A549 (cell line): ENCODE measurements around the gene DGCR2. TPM values are rescaled to one million over a fixed set of nuclear protein-coding genes. Genes with fewer than 3 reads are reported as not detected.

ENCODE experiments used
- ATAC-seq, 2 experiments: fragments of 200-7000 bp in 1 of 2; fragments of >200 bp in 1 of 2; cut with Nextera tagmentation in 1 of 2; cut with Tn5 transposase in 1 of 2; 3 replicates each; pipeline versions ENCODE4 v1.8.0 to v1.9.1; 2018 to 2020; ENCODE audit warnings: mild to moderate bottlenecking in 1 of 2, moderate library complexity in 1 of 2
- CTCF ChIA-PET: fragments of 300-600 bp; sonication (Branson Sonifier 250); formaldehyde crosslinking; extraction: SDS; loops from one replicate; lab custom pipeline; 2021; ENCODE audit warnings: antibody characterized with exemption, inconsistent platforms; lab: Yijun Ruan, JAX
- POLR2A ChIA-PET: fragments of 350-600 bp; formaldehyde crosslinking; extraction: SDS; loops from one replicate; lab custom pipeline; 2021; ENCODE audit warnings: antibody characterized with exemption, inconsistent platforms; lab: Yijun Ruan, JAX
- DNase-seq, 2 experiments: peaks; one replicate each; pipeline versions ENCODE4 v3.0.0 to v3.0.0-alpha.2; 2011 to 2016; ENCODE audit warnings: low read depth in 1 of 2, low spot score in 1 of 2
- FAIRE-seq: peaks from 2 replicates; lab custom pipeline; 2011; peaks lifted over from hg19 to GRCh38; lab: Jason Lieb, UNC
- H3K27ac ChIP-seq, 2 experiments: fragments of >200 bp; sonication (Bioruptor Twin); formaldehyde crosslinking; 3 replicates each; pipeline ENCODE4 v1.5.1; 2016 to 2017
- H3K4me1 ChIP-seq: fragments of >200 bp; sonication (Bioruptor Twin); formaldehyde crosslinking; 3 replicates; pipeline ENCODE4 v1.6.1; 2016
- H3K4me2 ChIP-seq: fragments of >200 bp; sonication (Bioruptor Twin); formaldehyde crosslinking; 3 replicates; pipeline ENCODE4 v1.6.1; 2016
- H3K4me3 ChIP-seq: fragments of >200 bp; sonication (Bioruptor Twin); formaldehyde crosslinking; 3 replicates; pipeline ENCODE4 v1.5.1; 2016
- H3K9me3 ChIP-seq: fragments of >200 bp; sonication (Bioruptor Twin); formaldehyde crosslinking; 3 replicates; pipeline ENCODE4 v1.6.1; 2016
- E2F6 ChIP-seq: IDR thresholded peaks from 2 replicates; pipeline ENCODE4 v1.6.1; 2012; ENCODE audit warnings: low read depth, borderline replicate concordance
- EP300 ChIP-seq, 2 experiments: fragments of >200 bp; sonication (Bioruptor Twin); formaldehyde crosslinking; IDR thresholded peaks; 2 replicates in 1 of 2; 3 replicates in 1 of 2; pipeline ENCODE4 v1.6.1; 2016 to 2017
- FOXS1 ChIP-seq: fragments of 250-450 bp; sonication (Bioruptor Pico); IDR thresholded peaks from 2 replicates; pipeline ENCODE4 v1.5.0; 2020; ENCODE audit warnings: mild to moderate bottlenecking, moderate library complexity
- HES2 ChIP-seq: fragments of >200 bp; sonication (Bioruptor Twin); formaldehyde crosslinking; IDR thresholded peaks from 2 replicates; pipeline ENCODE4 v1.6.1; 2016
- HMGXB4 ChIP-seq: fragments of 250-450 bp; sonication (Bioruptor Pico); IDR thresholded peaks from 2 replicates; pipeline ENCODE4 v1.5.0; 2021; ENCODE audit warnings: mild to moderate bottlenecking, moderate library complexity, borderline replicate concordance
- MYC ChIP-seq: IDR thresholded peaks from 2 replicates; pipeline ENCODE4 v1.6.1; 2012; ENCODE audit warnings: mild to moderate bottlenecking, inconsistent platforms, low read length, improper control_type of control experiment, borderline replicate concordance
- NPAS2 ChIP-seq: fragments of 250-450 bp; sonication (Bioruptor Pico); IDR thresholded peaks from 2 replicates; pipeline ENCODE4 v1.8.0; 2022; ENCODE audit warnings: mild to moderate bottlenecking, moderate library complexity, borderline replicate concordance
- NR3C1 ChIP-seq: fragments of >200 bp; sonication (Bioruptor Twin); formaldehyde crosslinking; IDR thresholded peaks from 3 replicates; pipeline ENCODE4 v1.6.1; 2017
- POLR2AphosphoS2 ChIP-seq: conservative IDR thresholded peaks from 2 replicates; pipeline ENCODE4 v1.6.1; 2012; ENCODE audit warnings: low read length, improper control_type of control experiment, inconsistent platforms
- RARB ChIP-seq: fragments of 250-450 bp; sonication (Bioruptor Pico); IDR thresholded peaks from 2 replicates; pipeline ENCODE4 v1.8.0; 2021; ENCODE audit warnings: mild to moderate bottlenecking, moderate library complexity
- RFX5 ChIP-seq: fragments of 450-650 bp; IDR thresholded peaks from 2 replicates; pipeline ENCODE4 v1.7.1; 2014; ENCODE audit warnings: antibody characterized with exemption, mild to moderate bottlenecking, moderate library complexity
- RNF2 ChIP-seq: fragments of 200-600 bp; sonication (generic); IDR thresholded peaks from 2 replicates; pipeline ENCODE4 v1.6.1; 2016; ENCODE audit warnings: low read depth, mild to moderate bottlenecking, antibody characterized with exemption, moderate library complexity, borderline replicate concordance
- SMC3 ChIP-seq: fragments of >200 bp; sonication (Bioruptor Twin); formaldehyde crosslinking; IDR thresholded peaks from 3 replicates; pipeline ENCODE4 v1.6.1; 2018; ENCODE audit warnings: inconsistent platforms
- TP53 ChIP-seq: fragments of 250-450 bp; sonication (Bioruptor Pico); IDR thresholded peaks from 2 replicates; pipeline ENCODE4 v1.5.0; 2021; ENCODE audit warnings: mild to moderate bottlenecking, moderate library complexity
- USF2 ChIP-seq: fragments of 450-650 bp; IDR thresholded peaks from 2 replicates; pipeline ENCODE4 v1.6.1; 2014; ENCODE audit warnings: antibody characterized with exemption
- ZFP36 ChIP-seq: fragments of 450-650 bp; IDR thresholded peaks from 2 replicates; pipeline ENCODE4 v1.6.1; 2014; ENCODE audit warnings: borderline replicate concordance; ENCODE audit not compliant: partially characterized antibody
- WGBS: methylation state at CpG from one replicate; pipeline ENCODE4 v1.1.6; 2017; ENCODE audit errors: missing lambda C conversion rate; 5-methylcytosine and 5-hydroxymethylcytosine counted together
- polyA plus RNA-seq, 4 experiments: library from polyadenylated mRNA; depleted of rRNA in 3 of 4; stranded (reverse); fragments of >200 nt; fragmentation: RNase III in 1 of 4; extraction: RNeasy Plus Mini Kit Qiagen cat#74134 plus additional on column Dnase treatment in 1 of 4; gene quantifications; 2 replicates in 3 of 4; 3 replicates in 1 of 4; pipeline ENCODE4 v1.2.3, GENCODE V29; 2011 to 2017
- TF ChIP-seq, protein P1 (sequence below): fragments of 200-600 bp; sonication (generic); IDR thresholded peaks from 2 replicates; pipeline ENCODE4 v1.6.1; 2016; ENCODE audit warnings: antibody characterized with exemption, mild to moderate bottlenecking, moderate library complexity
- TF ChIP-seq, protein P2 (sequence below): IDR thresholded peaks from 2 replicates; pipeline ENCODE4 v1.6.1; 2012
- TF ChIP-seq, protein P3 (sequence below): fragments of 150-350 bp; IDR thresholded peaks from 2 replicates; pipeline ENCODE4 v1.6.1; 2014; ENCODE audit warnings: low read depth, mild to moderate bottlenecking, low read length

DGCR2 gene
- polyA plus RNA-seq, 2 of the 4 experiments (the other 2 are of a cell fraction): 10.6 to 17.9 TPM

DNA sequence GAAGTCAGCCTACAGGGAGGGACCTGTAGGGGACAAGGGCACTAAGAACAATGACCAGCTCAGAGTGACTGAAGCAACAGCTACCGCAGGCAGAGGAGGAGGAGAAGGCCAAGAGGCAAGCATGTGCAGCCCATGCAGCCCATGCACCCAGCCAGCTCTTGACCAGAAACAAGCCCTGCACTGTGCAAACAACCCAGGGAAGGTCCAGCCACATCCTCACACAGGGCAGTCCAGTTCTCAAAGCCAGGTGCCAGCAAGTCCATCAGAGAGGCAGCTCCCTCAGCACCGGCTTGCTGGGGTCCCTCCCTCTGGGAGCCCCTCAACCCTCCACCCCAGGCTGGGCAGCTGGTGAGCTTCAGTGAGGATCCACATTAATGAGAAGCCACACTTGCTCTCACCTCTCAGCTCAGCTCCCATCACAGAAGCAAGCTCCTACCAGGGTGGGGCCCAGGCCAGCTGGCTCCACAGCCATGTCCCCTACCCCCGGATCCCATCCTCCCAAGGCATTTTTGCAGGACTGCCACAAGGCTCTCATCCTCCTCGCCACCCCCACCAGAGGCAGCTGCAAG is 7.1 kb downstream of the DGCR2 start:
- H3K9me3 ChIP-seq: no peaks in the 10 kb centered on the region
- no peak overlapping the region for H3K4me3 ChIP-seq
- no peak overlapping the region for H3K27ac ChIP-seq
- TF ChIP-seq RARB (CRISPR knock-in tag): no peak
- TF ChIP-seq, protein P1, sequence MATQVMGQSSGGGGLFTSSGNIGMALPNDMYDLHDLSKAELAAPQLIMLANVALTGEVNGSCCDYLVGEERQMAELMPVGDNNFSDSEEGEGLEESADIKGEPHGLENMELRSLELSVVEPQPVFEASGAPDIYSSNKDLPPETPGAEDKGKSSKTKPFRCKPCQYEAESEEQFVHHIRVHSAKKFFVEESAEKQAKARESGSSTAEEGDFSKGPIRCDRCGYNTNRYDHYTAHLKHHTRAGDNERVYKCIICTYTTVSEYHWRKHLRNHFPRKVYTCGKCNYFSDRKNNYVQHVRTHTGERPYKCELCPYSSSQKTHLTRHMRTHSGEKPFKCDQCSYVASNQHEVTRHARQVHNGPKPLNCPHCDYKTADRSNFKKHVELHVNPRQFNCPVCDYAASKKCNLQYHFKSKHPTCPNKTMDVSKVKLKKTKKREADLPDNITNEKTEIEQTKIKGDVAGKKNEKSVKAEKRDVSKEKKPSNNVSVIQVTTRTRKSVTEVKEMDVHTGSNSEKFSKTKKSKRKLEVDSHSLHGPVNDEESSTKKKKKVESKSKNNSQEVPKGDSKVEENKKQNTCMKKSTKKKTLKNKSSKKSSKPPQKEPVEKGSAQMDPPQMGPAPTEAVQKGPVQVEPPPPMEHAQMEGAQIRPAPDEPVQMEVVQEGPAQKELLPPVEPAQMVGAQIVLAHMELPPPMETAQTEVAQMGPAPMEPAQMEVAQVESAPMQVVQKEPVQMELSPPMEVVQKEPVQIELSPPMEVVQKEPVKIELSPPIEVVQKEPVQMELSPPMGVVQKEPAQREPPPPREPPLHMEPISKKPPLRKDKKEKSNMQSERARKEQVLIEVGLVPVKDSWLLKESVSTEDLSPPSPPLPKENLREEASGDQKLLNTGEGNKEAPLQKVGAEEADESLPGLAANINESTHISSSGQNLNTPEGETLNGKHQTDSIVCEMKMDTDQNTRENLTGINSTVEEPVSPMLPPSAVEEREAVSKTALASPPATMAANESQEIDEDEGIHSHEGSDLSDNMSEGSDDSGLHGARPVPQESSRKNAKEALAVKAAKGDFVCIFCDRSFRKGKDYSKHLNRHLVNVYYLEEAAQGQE: no peak
- TF ChIP-seq POLR2AphosphoS2: no peak
- TF ChIP-seq E2F6: no peak
- no peak for TF ChIP-seq RNF2
- TF ChIP-seq EP300 (IDR thresholded peaks at IDR 0.05): no peak
- no peak for TF ChIP-seq HMGXB4 (CRISPR knock-in tag)
- TF ChIP-seq, protein P2, sequence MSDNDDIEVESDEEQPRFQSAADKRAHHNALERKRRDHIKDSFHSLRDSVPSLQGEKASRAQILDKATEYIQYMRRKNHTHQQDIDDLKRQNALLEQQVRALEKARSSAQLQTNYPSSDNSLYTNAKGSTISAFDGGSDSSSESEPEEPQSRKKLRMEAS: no peak
- TF ChIP-seq SMC3: no peak
- TF ChIP-seq NR3C1: no peak
- TF ChIP-seq TP53 (CRISPR knock-in tag): no peak
- H3K4me2 ChIP-seq: no peak overlapping the region
- peaks cover 3% of the 10 kb centered on the region; the same call in 2 of the 3 replicates for H3K4me1 ChIP-seq
- DNase-seq: no peak
- 88% methylated on average over 4 of the region's 4 CpGs for WGBS
- ChIA-PET POLR2A (no interaction called here), CTCF (interaction anchor here (0.6 to 2.5 kb wide), 3 partner anchors 9 to 515 kb away, joined by 3 to 11 read pairs (median 3); no protein-coding TSS in a partner anchor)
- no peak for FAIRE-seq
- ATAC-seq: no peak

DNA sequence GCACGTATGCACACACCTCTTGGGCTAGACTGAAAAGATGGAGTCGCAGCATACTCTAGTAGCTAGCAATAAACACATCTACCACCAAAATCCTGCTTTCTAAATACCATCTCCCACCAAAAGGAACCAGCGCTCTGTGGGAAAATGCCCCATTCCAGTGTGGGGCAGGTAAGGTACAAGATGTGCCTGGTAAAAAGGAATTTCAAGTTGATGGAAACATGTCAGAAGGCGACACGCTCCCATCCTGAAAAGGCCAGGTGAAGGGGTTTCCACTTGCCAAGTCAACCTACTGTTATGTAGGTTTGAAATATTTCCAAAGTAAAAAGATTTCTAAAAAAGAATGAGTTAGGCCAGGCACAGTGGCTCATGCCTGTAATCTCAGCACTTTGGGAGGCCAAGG is 8.8 kb downstream of the DGCR2 start:
- POLR2A ChIA-PET: no interaction called here
- no peak for FAIRE-seq
- H3K27ac ChIP-seq: no peak overlapping the region
- no peak for ATAC-seq
- no peak overlapping the region for H3K4me3 ChIP-seq
- H3K4me2 ChIP-seq: no peak overlapping the region
- 97% methylated on average over 5 of the region's 5 CpGs for WGBS
- no peaks in the 10 kb centered on the region for H3K9me3 ChIP-seq
- DNase-seq: no peak
- CTCF ChIA-PET: no interaction called here
- TF ChIP-seq NPAS2 (CRISPR knock-in tag) (no peak), ZFP36 (no peak), HMGXB4 (CRISPR knock-in tag) (no peak), E2F6 (no peak), FOXS1 (CRISPR knock-in tag) (no peak), HES2 (no peak), RARB (CRISPR knock-in tag) (no peak), RFX5 (no peak), EP300 (IDR thresholded peaks at IDR 0.05) (no peak), MYC (no peak), USF2 (no peak)
- TF ChIP-seq, protein P3, sequence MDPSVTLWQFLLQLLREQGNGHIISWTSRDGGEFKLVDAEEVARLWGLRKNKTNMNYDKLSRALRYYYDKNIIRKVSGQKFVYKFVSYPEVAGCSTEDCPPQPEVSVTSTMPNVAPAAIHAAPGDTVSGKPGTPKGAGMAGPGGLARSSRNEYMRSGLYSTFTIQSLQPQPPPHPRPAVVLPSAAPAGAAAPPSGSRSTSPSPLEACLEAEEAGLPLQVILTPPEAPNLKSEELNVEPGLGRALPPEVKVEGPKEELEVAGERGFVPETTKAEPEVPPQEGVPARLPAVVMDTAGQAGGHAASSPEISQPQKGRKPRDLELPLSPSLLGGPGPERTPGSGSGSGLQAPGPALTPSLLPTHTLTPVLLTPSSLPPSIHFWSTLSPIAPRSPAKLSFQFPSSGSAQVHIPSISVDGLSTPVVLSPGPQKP: no peak
- H3K4me1 ChIP-seq: peaks cover 15% of the 10 kb centered on the region; the same call in 2 of the 3 replicates
